22Rv1 (cell line): ENCODE data around the gene NXT2.

Experiments
- ZFX ChIP-seq: fragments of 450-650 bp; IDR thresholded peaks from 2 replicates; pipeline ENCODE4 v1.6.1; 2017; ENCODE audit warnings: antibody characterized with exemption, borderline replicate concordance
- TF ChIP-seq, protein P1 (sequence below): fragments of 450-650 bp; IDR thresholded peaks from 2 replicates; pipeline ENCODE4 v1.5.1; 2017; ENCODE audit warnings: mild to moderate bottlenecking

GRCh38 chrX:109590176-109590575 lies 53.5 kb downstream of the NXT2 start:
- TF ChIP-seq, protein P1, sequence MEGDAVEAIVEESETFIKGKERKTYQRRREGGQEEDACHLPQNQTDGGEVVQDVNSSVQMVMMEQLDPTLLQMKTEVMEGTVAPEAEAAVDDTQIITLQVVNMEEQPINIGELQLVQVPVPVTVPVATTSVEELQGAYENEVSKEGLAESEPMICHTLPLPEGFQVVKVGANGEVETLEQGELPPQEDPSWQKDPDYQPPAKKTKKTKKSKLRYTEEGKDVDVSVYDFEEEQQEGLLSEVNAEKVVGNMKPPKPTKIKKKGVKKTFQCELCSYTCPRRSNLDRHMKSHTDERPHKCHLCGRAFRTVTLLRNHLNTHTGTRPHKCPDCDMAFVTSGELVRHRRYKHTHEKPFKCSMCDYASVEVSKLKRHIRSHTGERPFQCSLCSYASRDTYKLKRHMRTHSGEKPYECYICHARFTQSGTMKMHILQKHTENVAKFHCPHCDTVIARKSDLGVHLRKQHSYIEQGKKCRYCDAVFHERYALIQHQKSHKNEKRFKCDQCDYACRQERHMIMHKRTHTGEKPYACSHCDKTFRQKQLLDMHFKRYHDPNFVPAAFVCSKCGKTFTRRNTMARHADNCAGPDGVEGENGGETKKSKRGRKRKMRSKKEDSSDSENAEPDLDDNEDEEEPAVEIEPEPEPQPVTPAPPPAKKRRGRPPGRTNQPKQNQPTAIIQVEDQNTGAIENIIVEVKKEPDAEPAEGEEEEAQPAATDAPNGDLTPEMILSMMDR = no peak
- no peak for TF ChIP-seq ZFX
